ENCODE measurements around the gene TANGO2.
"Not testable (repeated sequence)": the region's sequence is repeated elsewhere in the genome, so short reads cannot be mapped to it uniquely, and the experiment has no call there.

GRCh38 chr22:20067384-20067682 is 46.4 kb downstream of the TANGO2 start:
- not testable (repeated sequence) for TF ChIP-seq EZH2 (IDR thresholded peaks at IDR 0.05; ENCODE audit: borderline replicate concordance, low read length)
- TF ChIP-seq, protein P1, sequence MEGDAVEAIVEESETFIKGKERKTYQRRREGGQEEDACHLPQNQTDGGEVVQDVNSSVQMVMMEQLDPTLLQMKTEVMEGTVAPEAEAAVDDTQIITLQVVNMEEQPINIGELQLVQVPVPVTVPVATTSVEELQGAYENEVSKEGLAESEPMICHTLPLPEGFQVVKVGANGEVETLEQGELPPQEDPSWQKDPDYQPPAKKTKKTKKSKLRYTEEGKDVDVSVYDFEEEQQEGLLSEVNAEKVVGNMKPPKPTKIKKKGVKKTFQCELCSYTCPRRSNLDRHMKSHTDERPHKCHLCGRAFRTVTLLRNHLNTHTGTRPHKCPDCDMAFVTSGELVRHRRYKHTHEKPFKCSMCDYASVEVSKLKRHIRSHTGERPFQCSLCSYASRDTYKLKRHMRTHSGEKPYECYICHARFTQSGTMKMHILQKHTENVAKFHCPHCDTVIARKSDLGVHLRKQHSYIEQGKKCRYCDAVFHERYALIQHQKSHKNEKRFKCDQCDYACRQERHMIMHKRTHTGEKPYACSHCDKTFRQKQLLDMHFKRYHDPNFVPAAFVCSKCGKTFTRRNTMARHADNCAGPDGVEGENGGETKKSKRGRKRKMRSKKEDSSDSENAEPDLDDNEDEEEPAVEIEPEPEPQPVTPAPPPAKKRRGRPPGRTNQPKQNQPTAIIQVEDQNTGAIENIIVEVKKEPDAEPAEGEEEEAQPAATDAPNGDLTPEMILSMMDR (conservative IDR thresholded peaks at IDR 0.05 in 1 of 2, IDR thresholded peaks at IDR 0.05 in 1 of 2; ENCODE audit: extremely low read depth in 1 of 2, insufficient read depth in 1 of 2, low read depth in 1 of 2, low read length in 2 of 2) = not testable (repeated sequence)

Data from mammary epithelial cell (primary cell).